Right renal pelvis (tissue), 4 donors: ENCODE measurements around the gene SGTB. TPM values are rescaled to one million over a fixed set of nuclear protein-coding genes. Genes with fewer than 3 reads are reported as not detected.
A peak's percentile ranks its signal among the peaks of the same experiment; 100 is the strongest.
"Not testable (repeated sequence)": the region's sequence is repeated elsewhere in the genome, so short reads cannot be mapped to it uniquely, and the experiment has no call there.

Experiments
- DNase-seq, 4 donors: peaks; one replicate each; pipeline ENCODE4 v3.0.0-alpha.2; 2013; ENCODE audit warnings: low read depth in 4 of 4, low spot score in 3 of 4, missing footprints in 1 of 4
- polyA plus RNA-seq, 4 donors: library from polyadenylated mRNA; unstranded; fragments of 120-200 nt; gene quantifications; one replicate each; pipeline ENCODE4 v1.2.1, GENCODE V29; 2013; ENCODE audit not compliant: insufficient read length in 4 of 4

Gene SGTB
- polyA plus RNA-seq, 4 donors, result 8.1 to 10.6 (median 9.8) TPM

- no peak for DNase-seq
Observed at GRCh38 chr5:65674749-65675148, 47.2 kb downstream of the SGTB start.

- DNase-seq, result no peak
Observed at GRCh38 chr5:65672796-65673195, 49.1 kb downstream of the SGTB start.

- no peak for DNase-seq
Observed at GRCh38 chr5:65668696-65669095, 53.2 kb downstream of the SGTB start.

GRCh38 chr5:65663804-65664521, 57.9 kb downstream of the SGTB start:
- DNase-seq, result no peak

- no peak for DNase-seq
Observed at GRCh38 chr5:65654713-65655112, 67.2 kb downstream of the SGTB start.

- DNase-seq, result no peak
Observed at GRCh38 chr5:65651144-65651543, 70.8 kb downstream of the SGTB start.

GRCh38 chr5:65647941-65648340, 74.0 kb downstream of the SGTB start:
- DNase-seq, result no peak

- DNase-seq, result no peak
Observed at GRCh38 chr5:65646938-65647337, 75.0 kb downstream of the SGTB start.

- DNase-seq, result no peak
Observed at GRCh38 chr5:65640240-65640639, 81.7 kb downstream of the SGTB start.

- DNase-seq, result no peak
Observed at GRCh38 chr5:65630981-65631380, 90.9 kb downstream of the SGTB start.

GRCh38 chr5:65625743-65626142, 96.2 kb downstream of the SGTB start:
- DNase-seq, result no peak

GRCh38 chr5:65624571-65625555, 97.0 kb downstream of the SGTB start, which contains the start of the genes SHLD3 and TRAPPC13:
Gene SHLD3 (plus strand): TSS chr5:65625027. CDS start chr5:65629588, 4,561 bp downstream.
Gene TRAPPC13 (plus strand): TSS chr5:65625027. CDS start chr5:65625061, 34 bp downstream.
- DNase-seq, result peak; percentile 82 to 92 (median 86)

- DNase-seq, result peak in 3 of 4 donors; percentile 87 to 91 (median 90)
Observed at GRCh38 chr5:65624025-65624570, 97.8 kb downstream of the SGTB start, which contains the start of gene TRIM23. Gene TRIM23 (minus strand): TSS chr5:65624333. CDS start chr5:65624274, 59 bp downstream.

GRCh38 chr5:65623482-65623881, 98.4 kb downstream of the SGTB start:
- DNase-seq, result no peak

- not testable (repeated sequence) for DNase-seq
Observed at GRCh38 chr5:65621961-65622360, 99.9 kb downstream of the SGTB start.

GRCh38 chr5:65620021-65620420, 101.9 kb downstream of the SGTB start:
- no peak for DNase-seq

Other genes starting within 250 kb of the SGTB start
- 1 to 10 TPM; 2.0 to 2.4 (median 2.2) TPM for gene ADAMTS6, start 240.2 kb downstream of the SGTB start, polyA plus RNA-seq
- gene CENPK, start 158.9 kb downstream of the SGTB start, polyA plus RNA-seq, result 10 to 100 TPM; 24.1 to 37.4 (median 34.7) TPM
- 10 to 100 TPM; 58.5 to 82.7 (median 73.0) TPM for gene PPWD1, start 158.8 kb downstream of the SGTB start, polyA plus RNA-seq
- 10 to 100 TPM; 21.0 to 25.0 (median 23.9) TPM for gene TRIM23, start 97.8 kb downstream of the SGTB start, polyA plus RNA-seq
- 1 to 10 TPM; 4.0 to 6.0 (median 4.8) TPM for gene SHLD3, start 97.1 kb downstream of the SGTB start, polyA plus RNA-seq
- 10 to 100 TPM; 26.6 to 36.2 (median 33.5) TPM for gene TRAPPC13, start 97.1 kb downstream of the SGTB start, polyA plus RNA-seq
- gene NLN, start 96 bp upstream of the SGTB start, polyA plus RNA-seq, result 10 to 100 TPM; 34.8 to 48.8 (median 43.3) TPM
- gene ERBIN, start 204.5 kb upstream of the SGTB start, polyA plus RNA-seq, result 100 to 1,000 TPM in 3 of 4 donors, 10 to 100 TPM in 1; 91.9 to 117 (median 114) TPM